HEK293T (cell line): ENCODE results near the gene MPV17L2.

Experiments used
- ARNT ChIP-seq: fragments of 450-650 bp; IDR thresholded peaks from 2 replicates; pipeline ENCODE4 v1.6.1; 2017; ENCODE audit warnings: mild to moderate bottlenecking
- CTBP1 ChIP-seq: fragments of 450-650 bp; IDR thresholded peaks from 2 replicates; pipeline ENCODE4 v1.6.1; 2016; ENCODE audit warnings: borderline replicate concordance
- ELF4 ChIP-seq: fragments of 450-650 bp; IDR thresholded peaks from 2 replicates; pipeline ENCODE4 v1.6.1; 2017; ENCODE audit warnings: antibody characterized with exemption
- FOXA1 ChIP-seq: fragments of 450-650 bp; IDR thresholded peaks from 2 replicates; pipeline ENCODE4 v1.6.1; 2016; ENCODE audit warnings: mild to moderate bottlenecking
- FOXK2 ChIP-seq: fragments of 450-650 bp; IDR thresholded peaks from 2 replicates; pipeline ENCODE4 v1.6.1; 2016; ENCODE audit warnings: mild to moderate bottlenecking
- FOXM1 ChIP-seq: fragments of 450-650 bp; IDR thresholded peaks from 2 replicates; pipeline ENCODE4 v1.6.1; 2017; ENCODE audit warnings: mild to moderate bottlenecking, borderline replicate concordance
- HDGF ChIP-seq: fragments of 450-650 bp; IDR thresholded peaks from 2 replicates; pipeline ENCODE4 v1.6.1; 2017; ENCODE audit warnings: antibody characterized with exemption, borderline replicate concordance
- L3MBTL2 ChIP-seq: fragments of 450-650 bp; conservative IDR thresholded peaks from 2 replicates; pipeline ENCODE4 v1.6.1; 2016; ENCODE audit warnings: mild to moderate bottlenecking
- NFRKB ChIP-seq: fragments of 450-650 bp; IDR thresholded peaks from 2 replicates; pipeline ENCODE4 v1.6.1; 2016; ENCODE audit warnings: mild to moderate bottlenecking, moderate library complexity
- SUZ12 ChIP-seq: fragments of 450-650 bp; IDR thresholded peaks from 2 replicates; pipeline ENCODE4 v1.6.1; 2016; ENCODE audit warnings: mild to moderate bottlenecking
- TARDBP ChIP-seq: fragments of 450-650 bp; IDR thresholded peaks from 2 replicates; pipeline ENCODE4 v1.6.1; 2016

DNA sequence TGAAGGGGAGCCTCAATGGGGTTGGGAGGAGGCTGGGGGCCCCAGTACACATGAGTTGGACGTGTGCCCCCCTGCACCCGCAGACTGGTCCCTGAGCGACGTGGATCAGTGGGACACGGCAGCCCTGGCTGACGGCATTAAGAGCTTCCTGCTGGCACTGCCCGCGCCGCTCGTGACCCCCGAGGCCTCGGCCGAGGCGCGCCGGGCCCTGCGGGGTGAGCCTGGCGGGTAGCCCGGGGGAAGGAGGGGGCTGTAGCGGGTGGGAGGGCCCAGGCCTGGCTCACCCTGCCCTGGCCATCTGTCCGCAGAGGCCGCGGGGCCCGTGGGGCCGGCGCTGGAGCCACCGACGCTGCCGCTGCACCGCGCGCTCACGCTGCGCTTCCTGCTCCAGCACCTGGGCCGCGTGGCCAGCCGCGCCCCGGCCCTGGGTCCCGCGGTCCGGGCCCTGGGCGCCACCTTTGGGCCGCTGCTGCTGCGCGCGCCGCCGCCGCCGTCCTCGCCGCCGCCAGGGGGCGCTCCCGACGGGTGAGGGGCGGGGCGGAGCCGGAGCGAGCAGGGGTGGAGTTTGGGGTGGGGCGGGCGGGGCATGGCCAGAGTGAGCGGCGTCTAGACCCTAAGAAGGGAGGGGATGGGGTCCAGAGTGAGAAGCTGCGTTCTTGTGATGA lies 31.9 kb upstream of the MPV17L2 start:
- TF ChIP-seq CTBP1 (no peak), ARNT (no peak), FOXM1 (no peak), TARDBP (no peak), NFRKB (no peak), FOXK2 (no peak), ELF4 (no peak), SUZ12 (no peak), FOXA1 (no peak), L3MBTL2 (no peak), HDGF (no peak)
